ENCODE measurements around the gene SPECC1.

Gene SPECC1

DNA sequence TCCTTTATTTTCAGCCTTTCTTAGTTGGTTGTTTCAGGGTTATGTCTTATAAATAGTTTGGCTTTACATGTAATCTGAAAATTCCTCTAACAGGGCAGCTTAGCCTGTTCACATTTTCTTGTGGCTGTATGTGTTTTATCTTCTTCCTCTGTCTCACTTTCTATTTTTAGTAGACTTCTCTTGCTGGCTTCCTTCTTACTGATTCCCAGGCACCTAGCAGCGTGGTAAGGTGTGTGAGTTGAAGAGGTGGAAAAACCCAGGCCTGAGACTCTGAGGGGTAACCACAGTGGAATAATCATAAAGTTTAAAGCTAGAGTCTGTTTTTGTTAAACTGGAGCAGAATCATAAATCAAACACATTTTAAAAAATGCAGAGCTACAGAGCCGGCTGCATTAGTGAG lies 267.3 kb downstream of the SPECC1 start:
- TF ChIP-seq, protein P1, sequence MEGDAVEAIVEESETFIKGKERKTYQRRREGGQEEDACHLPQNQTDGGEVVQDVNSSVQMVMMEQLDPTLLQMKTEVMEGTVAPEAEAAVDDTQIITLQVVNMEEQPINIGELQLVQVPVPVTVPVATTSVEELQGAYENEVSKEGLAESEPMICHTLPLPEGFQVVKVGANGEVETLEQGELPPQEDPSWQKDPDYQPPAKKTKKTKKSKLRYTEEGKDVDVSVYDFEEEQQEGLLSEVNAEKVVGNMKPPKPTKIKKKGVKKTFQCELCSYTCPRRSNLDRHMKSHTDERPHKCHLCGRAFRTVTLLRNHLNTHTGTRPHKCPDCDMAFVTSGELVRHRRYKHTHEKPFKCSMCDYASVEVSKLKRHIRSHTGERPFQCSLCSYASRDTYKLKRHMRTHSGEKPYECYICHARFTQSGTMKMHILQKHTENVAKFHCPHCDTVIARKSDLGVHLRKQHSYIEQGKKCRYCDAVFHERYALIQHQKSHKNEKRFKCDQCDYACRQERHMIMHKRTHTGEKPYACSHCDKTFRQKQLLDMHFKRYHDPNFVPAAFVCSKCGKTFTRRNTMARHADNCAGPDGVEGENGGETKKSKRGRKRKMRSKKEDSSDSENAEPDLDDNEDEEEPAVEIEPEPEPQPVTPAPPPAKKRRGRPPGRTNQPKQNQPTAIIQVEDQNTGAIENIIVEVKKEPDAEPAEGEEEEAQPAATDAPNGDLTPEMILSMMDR (IDR thresholded peaks at IDR 0.05; ENCODE audit: control insufficient read depth, insufficient read depth, low read depth, low read length, missing control alignments) = no peak
- DNase-seq (ENCODE audit: low read depth) = no peak
- H3K4me3 ChIP-seq (ENCODE audit: control insufficient read depth, low read depth, low read length) = no peak overlapping the region

DNA sequence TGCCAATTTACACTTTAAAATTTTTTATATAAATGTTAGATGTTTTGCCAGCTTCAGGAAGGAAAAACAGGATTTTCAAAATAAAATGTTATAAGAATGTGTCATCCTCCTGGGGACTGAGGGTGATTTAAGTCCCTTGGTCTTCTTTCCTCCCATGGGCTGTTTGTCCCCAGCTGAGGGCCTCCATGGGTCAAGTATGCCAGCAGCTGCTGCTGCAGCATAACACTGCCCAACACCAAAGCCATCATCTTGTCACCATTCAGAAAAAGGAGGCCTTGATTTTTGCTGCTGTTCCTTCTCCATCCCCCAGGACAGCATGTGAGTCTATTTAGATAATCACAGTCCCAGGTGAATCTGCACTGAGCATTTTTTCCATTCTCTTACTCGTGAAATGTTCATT lies 269.6 kb downstream of the SPECC1 start:
- DNase-seq (ENCODE audit: low read depth) = no peak

GRCh38 chr17:20279631-20280030 lies 270.5 kb downstream of the SPECC1 start:
- TF ChIP-seq, protein P1 (IDR thresholded peaks at IDR 0.05; ENCODE audit: control insufficient read depth, insufficient read depth, low read depth, low read length, missing control alignments) = no peak
- H3K4me3 ChIP-seq (ENCODE audit: control insufficient read depth, low read depth, low read length) = no peak overlapping the region
- DNase-seq (ENCODE audit: low read depth) = no peak

More for the DNA sequence above, 269.6 kb downstream of the SPECC1 start:
- H3K4me3 ChIP-seq (ENCODE audit: control insufficient read depth, low read depth, low read length) = no peak overlapping the region
- TF ChIP-seq, protein P1 (IDR thresholded peaks at IDR 0.05; ENCODE audit: control insufficient read depth, insufficient read depth, low read depth, low read length, missing control alignments) = no peak

- DNase-seq (ENCODE audit: low read depth) = no peak
- TF ChIP-seq, protein P1 (IDR thresholded peaks at IDR 0.05; ENCODE audit: control insufficient read depth, insufficient read depth, low read depth, low read length, missing control alignments) = no peak
- no peak overlapping the region for H3K4me3 ChIP-seq (ENCODE audit: control insufficient read depth, low read depth, low read length)
Observed at GRCh38 chr17:20280051-20280450, 270.9 kb downstream of the SPECC1 start.

DNA sequence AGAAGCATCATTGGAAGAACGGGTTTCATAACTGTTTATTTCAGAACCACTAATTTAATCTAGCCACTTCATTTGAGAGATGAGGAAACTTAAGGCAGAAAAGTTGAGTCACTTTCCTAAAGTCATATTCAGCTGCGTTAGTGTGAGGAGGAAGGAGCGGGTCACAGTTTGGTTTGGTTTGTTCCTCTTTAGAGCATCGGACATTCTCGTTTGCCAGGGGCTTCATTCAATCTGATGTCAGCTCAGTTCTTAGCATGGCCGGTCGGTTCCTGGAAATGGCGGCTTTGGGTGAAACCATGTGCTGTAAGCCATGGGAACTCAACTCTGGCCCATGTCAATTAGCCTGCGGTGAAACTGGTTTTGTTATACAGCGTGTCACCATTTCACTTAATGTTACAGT lies 271.7 kb downstream of the SPECC1 start:
- DNase-seq (ENCODE audit: low read depth) = no peak
- TF ChIP-seq, protein P1 (IDR thresholded peaks at IDR 0.05; ENCODE audit: control insufficient read depth, insufficient read depth, low read depth, low read length, missing control alignments) = no peak

GRCh38 chr17:20281860-20282259 lies 272.7 kb downstream of the SPECC1 start:
- DNase-seq (ENCODE audit: low read depth) = no peak
- TF ChIP-seq, protein P1 (IDR thresholded peaks at IDR 0.05; ENCODE audit: control insufficient read depth, insufficient read depth, low read depth, low read length, missing control alignments) = no peak
- no peak overlapping the region for H3K4me3 ChIP-seq (ENCODE audit: control insufficient read depth, low read depth, low read length)

More for the DNA sequence above, 271.7 kb downstream of the SPECC1 start:
- no peak overlapping the region for H3K4me3 ChIP-seq (ENCODE audit: control insufficient read depth, low read depth, low read length)

All from AG09309 (cell line).